HG03103 (cell line): ENCODE data around the gene CDV3.
"Not testable (repeated sequence)": the region's sequence is repeated elsewhere in the genome, so short reads cannot be mapped to it uniquely, and the experiment has no call there.

Source experiments
- ATAC-seq: cut with Tn5 transposase; IDR thresholded peaks from one replicate; pipeline ENCODE4 v1.9.1; 2021; ENCODE audit warnings: low read depth; ENCODE audit not compliant: unreplicated experiment

The CDV3 gene, protein sequence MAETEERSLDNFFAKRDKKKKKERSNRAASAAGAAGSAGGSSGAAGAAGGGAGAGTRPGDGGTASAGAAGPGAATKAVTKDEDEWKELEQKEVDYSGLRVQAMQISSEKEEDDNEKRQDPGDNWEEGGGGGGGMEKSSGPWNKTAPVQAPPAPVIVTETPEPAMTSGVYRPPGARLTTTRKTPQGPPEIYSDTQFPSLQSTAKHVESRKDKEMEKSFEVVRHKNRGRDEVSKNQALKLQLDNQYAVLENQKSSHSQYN

DNA sequence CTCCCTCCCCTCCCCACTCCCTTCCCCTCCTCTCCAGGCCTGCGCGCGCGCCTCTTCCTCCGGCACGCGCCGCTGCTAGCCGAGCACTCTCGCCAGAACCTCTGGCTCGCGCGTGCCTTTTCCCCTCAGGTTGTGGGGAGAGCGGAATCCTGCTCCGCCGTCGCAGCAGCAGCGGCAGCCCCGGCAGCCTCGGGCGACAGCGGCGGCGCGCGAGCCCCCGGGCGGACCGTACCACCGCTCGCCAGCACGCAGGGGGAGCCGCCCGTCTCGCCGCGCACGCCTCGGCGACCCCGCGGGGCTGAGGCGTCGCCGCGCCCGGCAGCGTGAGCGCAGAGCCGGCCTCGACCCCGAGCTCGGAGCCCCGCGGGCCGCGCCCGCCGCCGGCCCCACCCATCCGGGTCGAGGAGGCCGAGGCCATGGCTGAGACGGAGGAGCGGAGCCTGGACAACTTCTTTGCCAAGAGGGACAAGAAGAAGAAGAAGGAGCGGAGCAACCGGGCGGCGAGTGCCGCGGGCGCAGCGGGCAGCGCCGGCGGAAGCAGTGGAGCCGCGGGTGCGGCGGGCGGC is at the start of gene CDV3:
Gene CDV3 (plus strand): TSS at position 58 of the 566 bp plus-strand sequence. CDS start 359 bp downstream, at position 417.
- ATAC-seq = peak; percentile 19

DNA sequence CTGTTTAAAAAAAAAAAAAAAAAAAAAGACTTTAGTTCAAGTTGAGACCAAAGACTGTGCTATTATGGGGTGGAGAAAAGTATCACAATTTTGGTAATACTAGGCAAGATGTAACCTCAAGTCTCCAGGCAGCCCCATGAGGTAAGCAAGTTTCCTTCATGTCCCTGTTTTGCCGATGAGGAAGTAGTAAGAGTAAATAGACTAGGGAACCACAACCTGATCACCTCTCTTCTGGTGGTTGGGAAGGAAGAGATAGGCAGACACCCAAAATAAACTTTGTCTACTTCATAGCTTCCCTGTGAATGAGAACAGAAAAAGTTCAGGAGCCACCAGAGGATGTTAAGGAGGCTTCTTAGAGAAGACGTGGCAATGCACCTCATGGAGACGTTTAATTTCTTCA is 49.7 kb upstream of the CDV3 start:
- ATAC-seq = not testable (repeated sequence)

- ATAC-seq = no peak
These were observed 48.1 kb upstream of the CDV3 start for GRCh38 chr3:133525435-133525834.

- no peak for ATAC-seq
These were observed 46.3 kb upstream of the CDV3 start for GRCh38 chr3:133527081-133527715.

- ATAC-seq = no peak
These were observed 43.7 kb upstream of the CDV3 start for GRCh38 chr3:133529809-133530208.

DNA sequence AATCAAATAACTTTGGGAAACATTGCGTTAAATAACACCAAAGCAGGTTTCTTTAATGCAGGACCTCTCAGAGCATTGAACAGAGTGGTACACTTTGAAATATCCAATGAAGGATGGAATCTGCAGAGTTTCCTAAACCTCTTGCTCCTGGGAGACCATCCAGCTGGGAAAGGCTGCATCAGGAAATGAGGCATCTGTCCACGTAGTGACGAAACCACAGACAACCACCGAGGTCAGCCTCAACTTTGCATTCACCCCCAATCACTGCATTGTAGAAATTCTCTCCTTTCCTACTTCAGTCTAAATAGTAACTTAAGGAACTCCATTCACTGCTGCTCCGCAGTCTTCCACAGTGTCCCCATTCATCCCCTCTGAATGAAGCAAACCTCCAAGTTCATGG is 41.5 kb upstream of the CDV3 start:
- ATAC-seq = no peak

GRCh38 chr3:133532951-133533350 is 40.5 kb upstream of the CDV3 start:
- ATAC-seq = no peak

DNA sequence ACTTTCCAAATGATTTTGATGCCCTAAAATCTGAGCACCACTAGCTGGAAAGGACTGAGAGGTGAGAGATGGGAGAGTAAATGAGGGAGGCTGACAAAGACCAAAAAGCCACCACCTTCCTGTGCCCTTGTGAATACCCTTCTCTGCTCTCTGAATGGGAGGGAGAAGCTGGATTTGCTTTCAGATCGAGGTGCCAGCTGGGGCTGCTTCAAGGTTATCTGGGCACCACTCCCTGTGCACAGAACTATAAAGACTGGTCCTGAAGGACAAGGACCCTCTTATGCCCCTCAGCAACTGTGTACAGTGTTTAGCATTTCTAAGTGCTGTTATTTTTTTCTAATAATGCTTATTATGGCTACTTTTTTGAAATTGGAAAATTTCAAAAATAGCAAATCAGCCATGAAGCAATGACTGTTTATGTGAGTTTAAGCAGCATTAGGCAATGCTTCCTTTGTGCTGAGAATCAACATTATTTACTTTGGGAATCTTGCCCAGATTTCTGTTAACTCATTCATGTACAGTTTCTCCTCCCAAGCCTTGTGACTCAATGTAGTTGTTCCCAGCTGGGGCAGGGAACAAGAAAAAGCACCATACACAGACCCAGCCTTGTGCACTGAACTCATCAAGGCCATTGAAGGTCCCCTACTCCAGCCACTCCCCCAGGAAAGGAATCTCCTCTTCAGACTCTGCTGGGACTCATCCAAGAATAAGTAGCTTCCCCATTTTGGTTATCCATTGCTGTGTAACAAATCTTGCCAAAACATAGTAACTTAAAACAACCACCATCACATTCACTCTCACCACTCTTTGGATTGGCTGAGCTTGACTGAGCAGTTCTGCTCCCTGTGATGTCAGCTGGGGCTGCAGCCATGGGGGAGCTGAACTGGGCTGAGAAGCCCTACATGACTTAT is 37.3 kb upstream of the CDV3 start:
- no peak for ATAC-seq

- ATAC-seq = not testable (repeated sequence)
These were observed 36.4 kb upstream of the CDV3 start for GRCh38 chr3:133537131-133537530.

DNA sequence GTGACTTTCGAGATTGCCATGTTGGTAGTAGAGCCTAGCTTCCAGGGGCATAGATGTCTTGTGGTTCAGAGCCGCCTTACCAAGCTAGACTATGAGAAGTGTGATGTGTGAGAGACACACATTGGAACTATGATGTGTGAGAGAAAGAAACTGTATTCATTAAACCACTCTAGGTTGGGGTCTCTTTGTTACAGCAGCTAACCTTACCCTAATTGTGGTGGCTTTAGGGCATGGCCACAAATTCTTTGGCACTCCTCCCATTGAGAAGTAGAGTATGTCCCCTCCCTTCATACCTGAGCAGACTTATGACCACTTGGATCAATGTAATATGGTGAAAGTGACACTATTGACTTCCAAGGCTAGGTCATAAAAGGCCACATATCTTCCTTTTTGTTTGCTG is 35.3 kb upstream of the CDV3 start:
- no peak for ATAC-seq

GRCh38 chr3:133540896-133541674 is 32.4 kb upstream of the CDV3 start:
- peak; percentile 53 for ATAC-seq

GRCh38 chr3:133542871-133543270 is 30.6 kb upstream of the CDV3 start:
- no peak for ATAC-seq

GRCh38 chr3:133544983-133545382 is 28.5 kb upstream of the CDV3 start:
- ATAC-seq = not testable (repeated sequence)

DNA sequence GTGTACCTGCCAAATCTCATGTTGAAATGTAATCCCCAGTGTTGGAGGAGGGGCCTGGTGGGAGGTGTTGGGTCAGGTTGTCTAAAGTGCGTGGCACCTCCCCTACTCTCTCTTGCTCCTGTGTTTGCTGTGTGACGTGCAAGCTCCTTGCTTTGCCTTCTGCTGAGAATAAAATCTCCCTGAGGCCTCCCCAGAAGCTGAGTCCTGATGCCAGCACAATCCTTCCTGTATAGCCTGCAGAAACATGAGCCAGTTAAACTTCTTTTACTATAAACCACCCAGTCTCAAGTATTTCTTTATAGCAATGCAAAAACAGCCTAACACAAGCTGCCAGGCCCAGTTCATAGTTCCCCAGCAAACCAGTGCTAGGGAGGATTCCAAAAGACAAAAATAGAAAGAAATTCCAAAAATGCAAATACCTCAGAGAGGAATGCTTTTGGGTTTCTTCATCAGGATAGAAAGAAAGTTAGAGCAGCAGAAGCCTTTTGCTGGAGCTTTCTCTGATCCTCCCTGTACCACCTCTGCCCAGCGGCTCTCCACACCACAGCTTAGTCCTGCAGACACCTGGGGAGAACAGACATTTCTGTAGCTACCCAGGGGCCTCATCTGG is 25.9 kb upstream of the CDV3 start:
- ATAC-seq = no peak

DNA sequence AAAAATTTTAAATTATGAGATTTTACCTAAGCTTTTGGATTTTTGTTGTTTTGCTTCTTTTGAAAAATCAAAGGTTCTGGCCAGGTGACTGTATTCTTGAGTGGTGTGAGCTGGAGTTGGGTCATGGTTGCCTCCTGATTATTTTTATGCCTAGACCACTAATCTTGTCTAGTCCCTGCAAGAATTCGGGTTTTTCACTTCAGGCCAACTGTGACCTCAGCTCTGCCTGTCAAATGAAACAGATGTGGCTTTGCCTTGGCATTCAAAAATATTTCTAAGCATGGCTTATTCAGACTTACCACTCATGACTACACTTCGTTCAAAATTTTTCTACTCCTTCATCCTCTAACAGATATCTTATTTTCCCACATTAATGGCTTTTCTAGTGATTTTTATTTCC is 25.4 kb upstream of the CDV3 start:
- ATAC-seq = no peak

- no peak for ATAC-seq
These were observed 23.9 kb upstream of the CDV3 start for GRCh38 chr3:133549565-133549964.

DNA sequence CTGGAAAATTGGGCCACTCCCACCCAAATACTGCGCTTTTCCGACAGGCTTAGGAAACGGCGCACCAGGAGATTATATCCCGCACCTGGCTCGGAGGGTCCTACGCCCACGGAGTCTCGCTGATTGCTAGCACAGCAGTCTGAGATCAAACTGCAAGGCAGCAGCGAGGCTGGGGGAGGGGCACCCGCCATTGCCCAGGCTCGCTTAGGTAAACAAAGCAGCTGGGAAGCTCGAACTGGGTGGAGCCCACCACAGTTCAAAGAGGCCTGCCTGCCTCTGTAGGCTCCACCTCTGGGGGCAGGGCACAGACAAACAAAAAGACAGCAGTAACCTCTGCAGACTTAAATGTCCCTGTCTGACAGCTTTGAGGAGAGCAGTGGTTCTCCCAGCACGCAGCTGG is 21.9 kb upstream of the CDV3 start:
- not testable (repeated sequence) for ATAC-seq

DNA sequence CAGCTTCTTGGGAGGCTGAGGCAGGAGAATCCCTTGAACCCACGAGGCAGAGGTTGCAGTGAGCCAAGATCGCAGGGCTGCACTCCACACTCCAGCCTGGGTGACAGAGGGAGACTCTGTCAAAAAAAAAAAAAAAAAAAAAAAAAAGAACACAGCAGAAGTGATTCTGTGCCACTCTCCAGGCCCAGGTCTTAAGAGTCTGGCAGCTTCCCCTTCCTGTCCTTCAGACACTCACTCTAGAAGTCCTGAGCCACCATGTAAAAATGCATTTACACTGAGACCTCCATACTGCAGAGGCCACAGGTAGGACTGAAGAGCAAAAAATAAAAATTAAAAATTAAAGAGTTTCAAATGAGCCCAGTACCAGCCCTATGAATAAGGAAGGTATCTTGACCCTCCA is 11.8 kb upstream of the CDV3 start:
- no peak for ATAC-seq

- ATAC-seq = no peak
These were observed 11.1 kb upstream of the CDV3 start for GRCh38 chr3:133562376-133562775.

GRCh38 chr3:133563186-133563591 is 10.3 kb upstream of the CDV3 start:
- no peak for ATAC-seq
